UCSD-AML1 (cell line): Measurements from ENCODE around the gene PEX11A.
"Not testable (repeated sequence)": the region's sequence is repeated elsewhere in the genome, so short reads cannot be mapped to it uniquely, and the experiment has no call there.

Experiments
- DNase-seq: peaks from one replicate; lab custom pipeline; 2025; ENCODE audit not compliant: unreplicated experiment; lab: John Stamatoyannopoulos, UW

Gene PEX11A

GRCh38 chr15:89690276-89691218, at the start of gene PEX11A, which contains the start of gene WDR93:
Gene PEX11A, minus strand, starts transcription at chr15:89690754. Its CDS starts 122 bp downstream, at chr15:89690632.
Gene WDR93, plus strand, starts transcription at chr15:89690811. Its CDS starts 10,936 bp downstream, at chr15:89701747.
- peak; percentile 79 for DNase-seq

GRCh38 chr15:89740137-89740536, 49.6 kb upstream of the PEX11A start:
- DNase-seq, result peak; percentile 34

GRCh38 chr15:89735773-89736172, 45.2 kb upstream of the PEX11A start:
- no peak for DNase-seq

- no peak for DNase-seq
These were observed 42.1 kb upstream of the PEX11A start for GRCh38 chr15:89732451-89733172.

- DNase-seq, result no peak
These were observed 40.7 kb upstream of the PEX11A start for GRCh38 chr15:89731275-89731674.

GRCh38 chr15:89728254-89728653, 37.7 kb upstream of the PEX11A start:
- no peak for DNase-seq

GRCh38 chr15:89725064-89725463, 34.5 kb upstream of the PEX11A start:
- DNase-seq, result no peak

GRCh38 chr15:89724621-89725020, 34.1 kb upstream of the PEX11A start:
- no peak for DNase-seq

- no peak for DNase-seq
These were observed 32.5 kb upstream of the PEX11A start for GRCh38 chr15:89723031-89723430.

- DNase-seq, result no peak
These were observed 24.2 kb upstream of the PEX11A start for GRCh38 chr15:89714775-89715174.

GRCh38 chr15:89707577-89707976, 17.0 kb upstream of the PEX11A start:
- DNase-seq, result no peak

- no peak for DNase-seq
These were observed 13.9 kb upstream of the PEX11A start for GRCh38 chr15:89704411-89704810.

GRCh38 chr15:89695198-89695597, 4.6 kb upstream of the PEX11A start:
- DNase-seq, result no peak

- DNase-seq, result no peak
These were observed 3.1 kb upstream of the PEX11A start for GRCh38 chr15:89693696-89694095.

- DNase-seq, result no peak
These were observed 2.5 kb upstream of the PEX11A start for GRCh38 chr15:89693091-89693490.

- DNase-seq, result not testable (repeated sequence)
These were observed 651 bp downstream of the PEX11A start for GRCh38 chr15:89689930-89690275.

- no peak for DNase-seq
These were observed 4.0 kb downstream of the PEX11A start for GRCh38 chr15:89686522-89686921.

- no peak for DNase-seq
These were observed 4.6 kb downstream of the PEX11A start for GRCh38 chr15:89685995-89686394.

GRCh38 chr15:89681146-89681545, 9.4 kb downstream of the PEX11A start:
- DNase-seq, result no peak

- DNase-seq, result no peak
These were observed 10.2 kb downstream of the PEX11A start for GRCh38 chr15:89680282-89680873.

- no peak for DNase-seq
These were observed 11.3 kb downstream of the PEX11A start, which contains the start of gene PLIN1 for GRCh38 chr15:89679212-89679611. Gene PLIN1, minus strand, starts transcription at chr15:89679367. Its CDS starts 1,878 bp downstream, at chr15:89677489.
